ENCODE results near the gene ESPNL.

The ESPNL gene

DNA sequence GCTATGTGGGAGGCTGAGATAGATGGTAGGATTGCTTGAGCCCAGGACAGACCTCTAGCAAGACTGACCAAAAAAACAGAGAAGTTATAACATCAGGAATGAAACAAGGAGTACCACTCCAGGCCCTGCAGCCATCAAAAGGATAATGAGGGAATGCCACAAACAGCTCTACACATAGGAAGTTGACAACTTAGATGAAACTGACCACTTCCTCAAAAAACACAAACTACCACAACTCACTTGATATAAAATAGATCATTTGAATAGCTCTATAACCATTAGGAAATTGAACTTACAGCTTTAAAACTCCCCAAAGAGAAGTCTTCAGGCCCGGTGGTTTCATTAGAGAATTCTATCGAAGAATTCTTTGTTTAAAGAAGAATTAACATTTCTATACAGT lies 12.9 kb upstream of the ESPNL start:
- Histone ChIP-seq H3K36me3 (ENCODE audit: control insufficient read depth, insufficient read depth, low read length) (no peaks in the 10 kb centered on the region), H2AFZ (no peak overlapping the region), H3K9me3 (ENCODE audit: control insufficient read depth, low read length) (no peaks in the 10 kb centered on the region), H3K27me3 (ENCODE audit: control insufficient read depth, insufficient read depth, low read length) (no peaks in the 10 kb centered on the region), H3K4me1 (no peaks in the 10 kb centered on the region), H3K79me2 (no peaks in the 10 kb centered on the region), H3K4me2 (ENCODE audit: low read length) (no peak overlapping the region), H3K9ac (no peak overlapping the region), H3K4me3 (ENCODE audit: low read depth, low read length) (no peak overlapping the region), H3K27ac (no peak overlapping the region)
- TF ChIP-seq, protein P1, sequence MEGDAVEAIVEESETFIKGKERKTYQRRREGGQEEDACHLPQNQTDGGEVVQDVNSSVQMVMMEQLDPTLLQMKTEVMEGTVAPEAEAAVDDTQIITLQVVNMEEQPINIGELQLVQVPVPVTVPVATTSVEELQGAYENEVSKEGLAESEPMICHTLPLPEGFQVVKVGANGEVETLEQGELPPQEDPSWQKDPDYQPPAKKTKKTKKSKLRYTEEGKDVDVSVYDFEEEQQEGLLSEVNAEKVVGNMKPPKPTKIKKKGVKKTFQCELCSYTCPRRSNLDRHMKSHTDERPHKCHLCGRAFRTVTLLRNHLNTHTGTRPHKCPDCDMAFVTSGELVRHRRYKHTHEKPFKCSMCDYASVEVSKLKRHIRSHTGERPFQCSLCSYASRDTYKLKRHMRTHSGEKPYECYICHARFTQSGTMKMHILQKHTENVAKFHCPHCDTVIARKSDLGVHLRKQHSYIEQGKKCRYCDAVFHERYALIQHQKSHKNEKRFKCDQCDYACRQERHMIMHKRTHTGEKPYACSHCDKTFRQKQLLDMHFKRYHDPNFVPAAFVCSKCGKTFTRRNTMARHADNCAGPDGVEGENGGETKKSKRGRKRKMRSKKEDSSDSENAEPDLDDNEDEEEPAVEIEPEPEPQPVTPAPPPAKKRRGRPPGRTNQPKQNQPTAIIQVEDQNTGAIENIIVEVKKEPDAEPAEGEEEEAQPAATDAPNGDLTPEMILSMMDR (IDR thresholded peaks at IDR 0.05), result no peak

DNA sequence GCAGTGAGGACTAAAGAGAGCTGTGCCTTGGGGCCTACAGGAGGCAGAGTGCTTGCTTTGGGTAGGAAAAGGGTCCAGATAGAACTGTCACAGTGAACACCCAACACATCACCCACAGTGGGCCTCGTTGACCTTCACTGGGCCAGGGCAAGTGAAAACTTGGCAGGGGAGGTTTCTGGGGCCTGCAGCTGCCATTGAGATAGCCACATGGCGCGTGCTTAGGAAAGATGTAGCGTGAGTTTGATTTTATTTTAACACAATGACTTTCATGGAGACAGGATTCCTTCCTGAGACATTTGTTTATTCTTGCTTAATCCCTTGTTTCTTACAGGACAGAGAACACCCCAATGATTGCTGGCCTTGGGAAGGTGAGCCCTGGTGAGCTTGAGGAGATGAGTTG lies 9.3 kb upstream of the ESPNL start:
- Histone ChIP-seq H3K9me3 (ENCODE audit: control insufficient read depth, low read length) (no peaks in the 10 kb centered on the region), H3K9ac (no peak overlapping the region), H3K4me3 (ENCODE audit: low read depth, low read length) (no peak overlapping the region), H3K36me3 (ENCODE audit: control insufficient read depth, insufficient read depth, low read length) (no peaks in the 10 kb centered on the region), H2AFZ (no peak overlapping the region), H3K27ac (no peak overlapping the region), H3K27me3 (ENCODE audit: control insufficient read depth, insufficient read depth, low read length) (no peaks in the 10 kb centered on the region), H3K4me1 (no peaks in the 10 kb centered on the region), H3K4me2 (ENCODE audit: low read length) (no peak overlapping the region), H3K79me2 (no peaks in the 10 kb centered on the region)
- TF ChIP-seq, protein P1 (IDR thresholded peaks at IDR 0.05), result no peak

DNA sequence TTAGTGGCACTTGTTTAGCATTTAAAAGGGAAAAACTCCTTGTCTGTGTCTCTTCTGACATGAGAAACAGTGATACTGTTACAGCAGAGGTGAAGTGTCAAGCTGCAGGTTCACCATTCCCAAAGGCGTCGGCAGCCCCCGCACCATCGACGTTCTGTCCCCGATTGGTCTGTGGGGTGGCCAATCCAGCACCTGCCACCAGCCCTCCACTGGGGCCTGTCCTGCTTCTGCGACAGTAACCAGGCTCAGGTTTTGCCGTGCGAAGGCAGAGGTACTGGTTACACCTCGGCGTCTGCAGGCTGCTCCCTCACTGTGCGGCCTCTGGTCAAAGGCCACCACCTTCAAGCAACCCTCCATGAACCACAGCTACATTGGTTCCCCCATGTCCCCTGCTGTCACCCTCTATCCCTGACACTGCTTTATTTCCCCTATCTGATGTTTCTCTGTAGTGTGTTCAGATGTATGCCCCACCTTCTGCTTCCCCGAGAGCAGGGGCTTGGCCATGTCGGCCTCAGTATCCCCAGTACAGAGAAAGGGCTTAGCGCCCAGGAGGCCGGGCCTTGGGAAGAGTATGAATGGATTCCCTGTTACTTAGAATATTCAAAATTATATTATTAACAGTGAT lies 8.6 kb upstream of the ESPNL start:
- H3K27ac ChIP-seq, result no peak overlapping the region
- no peaks in the 10 kb centered on the region for H3K36me3 ChIP-seq (ENCODE audit: control insufficient read depth, insufficient read depth, low read length)
- H2AFZ ChIP-seq, result no peak overlapping the region
- no peaks in the 10 kb centered on the region for H3K79me2 ChIP-seq
- no peaks in the 10 kb centered on the region for H3K4me1 ChIP-seq
- TF ChIP-seq, protein P1 (IDR thresholded peaks at IDR 0.05), result no peak
- no peak overlapping the region for H3K9ac ChIP-seq
- no peak overlapping the region for H3K4me3 ChIP-seq (ENCODE audit: low read depth, low read length)
- H3K9me3 ChIP-seq (ENCODE audit: control insufficient read depth, low read length), result no peaks in the 10 kb centered on the region
- no peaks in the 10 kb centered on the region for H3K27me3 ChIP-seq (ENCODE audit: control insufficient read depth, insufficient read depth, low read length)
- H3K4me2 ChIP-seq (ENCODE audit: low read length), result no peak overlapping the region

DNA sequence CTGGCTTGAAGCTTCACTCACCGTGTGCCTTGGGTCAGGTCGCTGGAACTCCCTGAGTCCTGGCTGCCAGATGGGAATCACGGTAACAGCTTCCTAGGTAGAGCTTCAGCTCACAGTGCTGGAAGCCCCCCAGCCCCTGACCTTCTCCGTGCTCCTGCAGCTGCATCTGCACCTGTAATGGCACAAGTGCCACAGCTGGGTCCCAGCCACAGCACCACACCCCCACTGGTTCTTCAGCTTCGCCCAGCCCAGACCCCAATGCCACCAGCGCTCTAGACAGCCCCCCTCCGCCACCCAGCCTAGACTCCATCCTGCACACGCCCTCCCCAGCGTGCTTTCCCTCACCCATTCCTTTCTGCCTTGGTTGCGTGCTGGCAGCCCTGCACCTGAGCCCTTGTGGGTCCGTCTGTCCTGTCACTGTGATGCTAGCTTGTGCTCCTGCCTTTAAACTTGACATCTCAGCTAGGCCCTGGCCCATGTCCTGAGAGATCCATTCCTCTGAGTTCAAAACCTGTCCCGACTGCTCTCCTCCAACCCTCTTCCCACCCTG lies 7.6 kb upstream of the ESPNL start:
- no peak overlapping the region for H3K27ac ChIP-seq
- no peak overlapping the region for H3K4me3 ChIP-seq (ENCODE audit: low read depth, low read length)
- no peaks in the 10 kb centered on the region for H3K9me3 ChIP-seq (ENCODE audit: control insufficient read depth, low read length)
- H3K9ac ChIP-seq, result no peak overlapping the region
- H3K27me3 ChIP-seq (ENCODE audit: control insufficient read depth, insufficient read depth, low read length), result no peaks in the 10 kb centered on the region
- no peaks in the 10 kb centered on the region for H3K4me1 ChIP-seq
- H3K4me2 ChIP-seq (ENCODE audit: low read length), result no peak overlapping the region
- H3K79me2 ChIP-seq, result no peaks in the 10 kb centered on the region
- H3K36me3 ChIP-seq (ENCODE audit: control insufficient read depth, insufficient read depth, low read length), result no peaks in the 10 kb centered on the region
- TF ChIP-seq, protein P1 (IDR thresholded peaks at IDR 0.05), result no peak
- no peak overlapping the region for H2AFZ ChIP-seq

Data from parathyroid adenoma (tissue), 2 donors.